Measurements from ENCODE around the gene INSL3. TPM values are rescaled to one million over a fixed set of nuclear protein-coding genes. Genes with fewer than 3 reads are reported as not detected.

INSL3 gene
- total and polyA plus RNA-seq, 2 of the 13 experiments (the other 11 are each of a cell fraction or from before 2014, with no cell fraction given), result 0.30 TPM; not detected in 1

- TF ChIP-seq, protein P1, sequence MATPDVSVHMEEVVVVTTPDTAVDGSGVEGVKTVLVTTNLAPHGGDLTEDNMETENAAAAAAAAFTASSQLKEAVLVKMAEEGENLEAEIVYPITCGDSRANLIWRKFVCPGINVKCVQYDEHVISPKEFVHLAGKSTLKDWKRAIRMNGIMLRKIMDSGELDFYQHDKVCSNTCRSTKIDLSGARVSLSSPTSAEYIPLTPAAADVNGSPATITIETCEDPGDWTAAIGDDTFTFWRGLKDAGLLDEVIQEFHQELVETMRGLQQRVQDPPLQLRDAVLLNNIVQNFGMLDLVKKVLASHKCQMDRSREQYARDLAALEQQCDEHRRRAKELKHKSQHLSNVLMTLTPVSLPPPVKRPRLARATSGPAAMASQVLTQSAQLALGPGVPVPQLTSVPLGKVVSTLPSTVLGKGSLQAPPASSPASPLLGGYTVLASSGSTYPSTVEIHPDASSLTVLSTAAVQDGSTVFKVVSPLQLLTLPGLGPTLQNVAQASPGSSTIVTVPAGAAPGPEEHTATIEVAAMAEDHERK (CRISPR knock-in tag; IDR thresholded peaks at IDR 0.05; ENCODE audit: low read depth), result no peak
- TF ChIP-seq NR2F1 (CRISPR knock-in tag; IDR thresholded peaks at IDR 0.05) (no peak), CHD2 (IDR thresholded peaks at IDR 0.05; ENCODE audit: low read depth, low read length) (no peak), TCF7 (IDR thresholded peaks at IDR 0.05; ENCODE audit: low read depth) (no peak), RNF2 (conservative IDR thresholded peaks at IDR 0.05; ENCODE audit: low read depth) (no peak), ZNF232 (CRISPR knock-in tag; IDR thresholded peaks at IDR 0.05; ENCODE audit: borderline replicate concordance) (no peak), NFKB2 (CRISPR knock-in tag; IDR thresholded peaks at IDR 0.05; ENCODE audit: borderline replicate concordance) (no peak), ZBTB43 (CRISPR knock-in tag; conservative IDR thresholded peaks at IDR 0.05) (no peak), FOXK1 (CRISPR knock-in tag; IDR thresholded peaks at IDR 0.05; ENCODE audit: borderline replicate concordance, low read depth) (no peak), CERS6 (CRISPR knock-in tag; IDR thresholded peaks at IDR 0.05) (no peak), ZNF816 (CRISPR knock-in tag; IDR thresholded peaks at IDR 0.05; ENCODE audit: borderline replicate concordance) (no peak), U2AF1 (optimal IDR thresholded peaks at IDR 0.05; ENCODE audit: low read depth, low read length) (no peak), ZNF644 (CRISPR knock-in tag; IDR thresholded peaks at IDR 0.05; ENCODE audit: low read depth) (no peak), MATR3 (CRISPR knock-in tag; IDR thresholded peaks at IDR 0.05) (no peak), KLF16 (CRISPR knock-in tag; IDR thresholded peaks at IDR 0.05) (no peak), ZNF235 (CRISPR knock-in tag; IDR thresholded peaks at IDR 0.05; ENCODE audit: borderline replicate concordance) (no peak)
- TF ChIP-seq, protein P2, sequence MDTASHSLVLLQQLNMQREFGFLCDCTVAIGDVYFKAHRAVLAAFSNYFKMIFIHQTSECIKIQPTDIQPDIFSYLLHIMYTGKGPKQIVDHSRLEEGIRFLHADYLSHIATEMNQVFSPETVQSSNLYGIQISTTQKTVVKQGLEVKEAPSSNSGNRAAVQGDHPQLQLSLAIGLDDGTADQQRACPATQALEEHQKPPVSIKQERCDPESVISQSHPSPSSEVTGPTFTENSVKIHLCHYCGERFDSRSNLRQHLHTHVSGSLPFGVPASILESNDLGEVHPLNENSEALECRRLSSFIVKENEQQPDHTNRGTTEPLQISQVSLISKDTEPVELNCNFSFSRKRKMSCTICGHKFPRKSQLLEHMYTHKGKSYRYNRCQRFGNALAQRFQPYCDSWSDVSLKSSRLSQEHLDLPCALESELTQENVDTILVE (CRISPR knock-in tag; IDR thresholded peaks at IDR 0.05), result peak; percentile 11; the same call in 1 of the 2 replicates
- TF ChIP-seq, protein P3, sequence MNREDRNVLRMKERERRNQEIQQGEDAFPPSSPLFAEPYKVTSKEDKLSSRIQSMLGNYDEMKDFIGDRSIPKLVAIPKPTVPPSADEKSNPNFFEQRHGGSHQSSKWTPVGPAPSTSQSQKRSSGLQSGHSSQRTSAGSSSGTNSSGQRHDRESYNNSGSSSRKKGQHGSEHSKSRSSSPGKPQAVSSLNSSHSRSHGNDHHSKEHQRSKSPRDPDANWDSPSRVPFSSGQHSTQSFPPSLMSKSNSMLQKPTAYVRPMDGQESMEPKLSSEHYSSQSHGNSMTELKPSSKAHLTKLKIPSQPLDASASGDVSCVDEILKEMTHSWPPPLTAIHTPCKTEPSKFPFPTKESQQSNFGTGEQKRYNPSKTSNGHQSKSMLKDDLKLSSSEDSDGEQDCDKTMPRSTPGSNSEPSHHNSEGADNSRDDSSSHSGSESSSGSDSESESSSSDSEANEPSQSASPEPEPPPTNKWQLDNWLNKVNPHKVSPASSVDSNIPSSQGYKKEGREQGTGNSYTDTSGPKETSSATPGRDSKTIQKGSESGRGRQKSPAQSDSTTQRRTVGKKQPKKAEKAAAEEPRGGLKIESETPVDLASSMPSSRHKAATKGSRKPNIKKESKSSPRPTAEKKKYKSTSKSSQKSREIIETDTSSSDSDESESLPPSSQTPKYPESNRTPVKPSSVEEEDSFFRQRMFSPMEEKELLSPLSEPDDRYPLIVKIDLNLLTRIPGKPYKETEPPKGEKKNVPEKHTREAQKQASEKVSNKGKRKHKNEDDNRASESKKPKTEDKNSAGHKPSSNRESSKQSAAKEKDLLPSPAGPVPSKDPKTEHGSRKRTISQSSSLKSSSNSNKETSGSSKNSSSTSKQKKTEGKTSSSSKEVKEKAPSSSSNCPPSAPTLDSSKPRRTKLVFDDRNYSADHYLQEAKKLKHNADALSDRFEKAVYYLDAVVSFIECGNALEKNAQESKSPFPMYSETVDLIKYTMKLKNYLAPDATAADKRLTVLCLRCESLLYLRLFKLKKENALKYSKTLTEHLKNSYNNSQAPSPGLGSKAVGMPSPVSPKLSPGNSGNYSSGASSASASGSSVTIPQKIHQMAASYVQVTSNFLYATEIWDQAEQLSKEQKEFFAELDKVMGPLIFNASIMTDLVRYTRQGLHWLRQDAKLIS (CRISPR knock-in tag; IDR thresholded peaks at IDR 0.05), result no peak
- TF ChIP-seq, protein P4, sequence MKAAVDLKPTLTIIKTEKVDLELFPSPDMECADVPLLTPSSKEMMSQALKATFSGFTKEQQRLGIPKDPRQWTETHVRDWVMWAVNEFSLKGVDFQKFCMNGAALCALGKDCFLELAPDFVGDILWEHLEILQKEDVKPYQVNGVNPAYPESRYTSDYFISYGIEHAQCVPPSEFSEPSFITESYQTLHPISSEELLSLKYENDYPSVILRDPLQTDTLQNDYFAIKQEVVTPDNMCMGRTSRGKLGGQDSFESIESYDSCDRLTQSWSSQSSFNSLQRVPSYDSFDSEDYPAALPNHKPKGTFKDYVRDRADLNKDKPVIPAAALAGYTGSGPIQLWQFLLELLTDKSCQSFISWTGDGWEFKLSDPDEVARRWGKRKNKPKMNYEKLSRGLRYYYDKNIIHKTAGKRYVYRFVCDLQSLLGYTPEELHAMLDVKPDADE (CRISPR knock-in tag; IDR thresholded peaks at IDR 0.05), result no peak
Measured at GRCh38 chr19:17865364-17866311, 44.3 kb upstream of the INSL3 start (continued).
